Astrocyte (in vitro differentiated cells and primary cell): ENCODE measurements around the gene RASGRF1. TPM values are rescaled to one million over a fixed set of nuclear protein-coding genes. Genes with fewer than 3 reads are reported as not detected.

Experiments
- DNase-seq: peaks from one replicate; pipeline ENCODE4 v3.0.0-alpha.2; 2010; ENCODE audit warnings: low read depth
- FAIRE-seq: peaks from 2 replicates; lab custom pipeline; 2011; peaks lifted over from hg19 to GRCh38; lab: Jason Lieb, UNC
- H2AFZ ChIP-seq: 2 replicates; pipeline ENCODE4 v1.6.0; 2012; ENCODE audit warnings: low read depth, low read length, inconsistent platforms
- H3K27ac ChIP-seq: 2 replicates; pipeline ENCODE4 v1.5.1; 2011; ENCODE audit warnings: low read depth, low read length, inconsistent platforms
- H3K27me3 ChIP-seq: 2 replicates; pipeline ENCODE4 v1.6.0; 2011; ENCODE audit warnings: low read length, inconsistent platforms; ENCODE audit not compliant: insufficient read depth
- H3K36me3 ChIP-seq: 2 replicates; pipeline ENCODE4 v1.5.1; 2011; ENCODE audit warnings: low read length, inconsistent platforms; ENCODE audit not compliant: insufficient read depth
- H3K4me1 ChIP-seq: 2 replicates; pipeline ENCODE4 v1.5.1; 2011; ENCODE audit warnings: low read length, inconsistent platforms; ENCODE audit not compliant: insufficient read depth
- H3K4me2 ChIP-seq: 2 replicates; pipeline ENCODE4 v1.6.0; 2012; ENCODE audit warnings: low read length, inconsistent platforms
- H3K4me3 ChIP-seq: 2 replicates; pipeline ENCODE4 v1.5.1; 2011; ENCODE audit warnings: low read depth, mild to moderate bottlenecking, low read length, inconsistent platforms; ENCODE audit not compliant: insufficient read depth
- H3K79me2 ChIP-seq: 2 replicates; pipeline ENCODE4 v1.6.0; 2012; ENCODE audit warnings: mild to moderate bottlenecking, low read length, inconsistent platforms; ENCODE audit not compliant: insufficient read depth
- H3K9ac ChIP-seq: 2 replicates; pipeline ENCODE4 v1.6.0; 2012; ENCODE audit warnings: mild to moderate bottlenecking, low read length, inconsistent platforms
- H3K9me3 ChIP-seq: 2 replicates; pipeline ENCODE4 v1.5.1; 2012; ENCODE audit warnings: low read depth, mild to moderate bottlenecking, low read length, inconsistent platforms; ENCODE audit not compliant: insufficient read depth
- H4K20me1 ChIP-seq: 2 replicates; pipeline ENCODE4 v1.6.0; 2012; ENCODE audit warnings: low read length, inconsistent platforms; ENCODE audit not compliant: insufficient read depth
- H3K27ac Mint-ChIP-seq: one replicate; pipeline ENCODE4 v1.8.0; 2021; ENCODE audit warnings: mild to moderate bottlenecking, mixed read lengths; ENCODE audit not compliant: unreplicated experiment
- H3K27me3 Mint-ChIP-seq: one replicate; pipeline ENCODE4 v1.8.0; 2021; ENCODE audit warnings: low read depth, mixed read lengths; ENCODE audit not compliant: unreplicated experiment
- H3K36me3 Mint-ChIP-seq: one replicate; pipeline ENCODE4 v1.8.0; 2021; ENCODE audit warnings: low read depth, mixed read lengths; ENCODE audit not compliant: unreplicated experiment
- H3K4me1 Mint-ChIP-seq: one replicate; pipeline ENCODE4 v1.8.0; 2021; ENCODE audit warnings: low read depth, mixed read lengths; ENCODE audit not compliant: unreplicated experiment
- H3K4me3 Mint-ChIP-seq: one replicate; pipeline ENCODE4 v1.8.0; 2021; ENCODE audit warnings: mild to moderate bottlenecking, moderate library complexity, mixed read lengths; ENCODE audit not compliant: unreplicated experiment
- H3K9me3 Mint-ChIP-seq: one replicate; pipeline ENCODE4 v1.8.0; 2021; ENCODE audit warnings: mild to moderate bottlenecking, mixed read lengths; ENCODE audit not compliant: unreplicated experiment
- EZH2 ChIP-seq: IDR thresholded peaks from 2 replicates; pipeline ENCODE4 v1.6.1; 2012; ENCODE audit warnings: mild to moderate bottlenecking, low read length, inconsistent platforms; ENCODE audit not compliant: insufficient read depth
- total RNA-seq: library from RNA; stranded (reverse); gene quantifications from 2 replicates; pipeline ENCODE4 v1.2.1, GENCODE V29; 2021
- TF ChIP-seq, protein P1 (sequence below): IDR thresholded peaks from 2 replicates; pipeline ENCODE4 v1.5.1; 2011; ENCODE audit warnings: low read depth, mild to moderate bottlenecking, inconsistent platforms, low read length, moderate library complexity; ENCODE audit not compliant: insufficient read depth

Gene RASGRF1
- total RNA-seq, 1 donor from 2014 or later: 1.2 TPM

DNA sequence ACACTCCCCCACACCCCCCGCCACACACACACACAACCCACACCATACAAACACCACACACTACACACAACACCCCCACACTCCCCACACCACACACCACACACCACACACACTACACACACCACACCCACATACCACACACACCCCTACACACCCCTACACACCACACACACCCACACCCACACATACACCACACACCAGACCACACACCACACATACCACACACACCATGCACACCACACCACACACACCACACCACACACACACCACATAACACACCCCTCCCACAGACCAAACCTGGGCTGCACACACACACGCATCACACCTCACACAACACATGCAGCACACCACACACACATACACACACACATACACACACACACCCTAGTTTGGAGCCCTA lies 1.8 kb upstream of the RASGRF1 start:
- no peak overlapping the region for H3K4me3 ChIP-seq
- TF ChIP-seq EZH2: no peak
- TF ChIP-seq, protein P1, sequence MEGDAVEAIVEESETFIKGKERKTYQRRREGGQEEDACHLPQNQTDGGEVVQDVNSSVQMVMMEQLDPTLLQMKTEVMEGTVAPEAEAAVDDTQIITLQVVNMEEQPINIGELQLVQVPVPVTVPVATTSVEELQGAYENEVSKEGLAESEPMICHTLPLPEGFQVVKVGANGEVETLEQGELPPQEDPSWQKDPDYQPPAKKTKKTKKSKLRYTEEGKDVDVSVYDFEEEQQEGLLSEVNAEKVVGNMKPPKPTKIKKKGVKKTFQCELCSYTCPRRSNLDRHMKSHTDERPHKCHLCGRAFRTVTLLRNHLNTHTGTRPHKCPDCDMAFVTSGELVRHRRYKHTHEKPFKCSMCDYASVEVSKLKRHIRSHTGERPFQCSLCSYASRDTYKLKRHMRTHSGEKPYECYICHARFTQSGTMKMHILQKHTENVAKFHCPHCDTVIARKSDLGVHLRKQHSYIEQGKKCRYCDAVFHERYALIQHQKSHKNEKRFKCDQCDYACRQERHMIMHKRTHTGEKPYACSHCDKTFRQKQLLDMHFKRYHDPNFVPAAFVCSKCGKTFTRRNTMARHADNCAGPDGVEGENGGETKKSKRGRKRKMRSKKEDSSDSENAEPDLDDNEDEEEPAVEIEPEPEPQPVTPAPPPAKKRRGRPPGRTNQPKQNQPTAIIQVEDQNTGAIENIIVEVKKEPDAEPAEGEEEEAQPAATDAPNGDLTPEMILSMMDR: no peak
- no peaks in the 10 kb centered on the region for H3K79me2 ChIP-seq
- H3K9ac ChIP-seq: no peak overlapping the region
- no peaks in the 10 kb centered on the region for H4K20me1 ChIP-seq
- DNase-seq (no peak), FAIRE-seq (no peak)
- H3K27ac Mint-ChIP-seq: no peak overlapping the region
- H3K36me3 Mint-ChIP-seq: no peaks in the 10 kb centered on the region
- H2AFZ ChIP-seq: no peak overlapping the region
- H3K27me3 ChIP-seq: peaks cover 44% of the 10 kb centered on the region
- no peak overlapping the region for H3K27ac ChIP-seq
- H3K36me3 ChIP-seq: no peaks in the 10 kb centered on the region
- no peak overlapping the region for H3K4me3 Mint-ChIP-seq
- H3K4me1 ChIP-seq: no peaks in the 10 kb centered on the region
- peaks cover 3% of the 10 kb centered on the region for H3K4me1 Mint-ChIP-seq
- H3K9me3 Mint-ChIP-seq: peaks cover 3% of the 10 kb centered on the region
- H3K27me3 Mint-ChIP-seq: peaks cover 80% of the 10 kb centered on the region
- no peaks in the 10 kb centered on the region for H3K9me3 ChIP-seq
- no peak overlapping the region for H3K4me2 ChIP-seq

DNA sequence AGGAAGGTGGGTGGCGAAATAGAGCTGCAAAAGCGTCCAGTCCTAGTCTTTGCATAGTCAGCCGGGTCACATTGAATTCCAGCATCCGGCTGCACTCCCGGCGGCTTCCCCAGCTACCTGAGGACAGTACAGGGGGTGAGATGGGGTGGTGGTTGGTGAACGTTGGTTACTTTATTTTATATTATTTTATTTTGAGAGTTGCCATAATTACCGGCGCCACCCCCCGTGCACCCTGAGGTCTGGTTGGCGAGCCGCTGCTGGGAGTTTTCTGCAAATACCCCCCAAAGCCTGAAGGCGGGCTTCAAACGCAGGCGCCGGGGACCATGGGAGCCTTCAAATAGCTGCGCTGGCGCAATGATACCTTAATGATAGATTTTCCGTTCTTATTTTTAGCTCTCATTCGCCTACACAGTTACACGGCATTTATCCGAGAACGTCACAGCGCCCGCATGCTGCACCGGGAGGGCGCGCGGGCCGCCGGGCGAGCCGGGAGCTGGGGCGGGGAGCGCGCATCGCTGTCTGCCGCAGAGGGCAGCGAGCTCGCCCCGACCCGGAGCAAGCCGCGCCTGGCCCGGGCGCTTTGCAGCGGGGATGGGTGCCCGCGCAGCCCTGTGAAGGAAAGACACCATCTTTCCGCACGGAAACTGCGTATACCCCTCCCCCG lies 756 bp upstream of the RASGRF1 start:
- Mint-ChIP-seq H3K36me3 (no peaks in the 10 kb centered on the region), H3K27me3 (peaks cover 84% of the 10 kb centered on the region)
- no peak for FAIRE-seq

More for the DNA sequence above, 756 bp upstream of the RASGRF1 start:
- Histone ChIP-seq H3K9me3 (no peaks in the 10 kb centered on the region), H3K4me3 (no peak overlapping the region), H3K27ac (no peak overlapping the region), H4K20me1 (no peaks in the 10 kb centered on the region), H3K4me1 (no peaks in the 10 kb centered on the region), H2AFZ (no peak overlapping the region), H3K27me3 (peaks cover 47% of the 10 kb centered on the region), H3K9ac (no peak overlapping the region), H3K79me2 (no peaks in the 10 kb centered on the region), H3K4me2 (peak overlapping the region; percentile 50), H3K36me3 (no peaks in the 10 kb centered on the region)
- peaks cover 3% of the 10 kb centered on the region for H3K4me1 Mint-ChIP-seq
- TF ChIP-seq EZH2: no peak
- TF ChIP-seq, protein P1: no peak
- DNase-seq: no peak
- peaks cover 5% of the 10 kb centered on the region for H3K9me3 Mint-ChIP-seq
- no peak overlapping the region for H3K27ac Mint-ChIP-seq
- H3K4me3 Mint-ChIP-seq: no peak overlapping the region
